IPS-15b (cell line): ENCODE measurements around the gene OTOGL.

Experiments used
- H3K27me3 ChIP-seq: one replicate; pipeline ENCODE4 v1.6.1; 2013; ENCODE audit warnings: low read length; ENCODE audit not compliant: control insufficient read depth, insufficient read depth
- H3K36me3 ChIP-seq: one replicate; pipeline ENCODE4 v1.6.1; 2013; ENCODE audit warnings: low read length; ENCODE audit not compliant: control insufficient read depth, insufficient read depth
- H3K4me1 ChIP-seq: one replicate; pipeline ENCODE4 v1.6.1; 2013; ENCODE audit warnings: mild to moderate bottlenecking, low read length; ENCODE audit not compliant: control insufficient read depth, insufficient read depth
- H3K4me3 ChIP-seq: one replicate; pipeline ENCODE4 v1.5.1; 2013; ENCODE audit warnings: low read depth, low read length
- H3K9ac ChIP-seq: one replicate; pipeline ENCODE4 v1.6.1; 2013; ENCODE audit warnings: low read depth, mild to moderate bottlenecking, low read length
- H3K9me3 ChIP-seq: one replicate; pipeline ENCODE4 v1.6.1; 2013; ENCODE audit warnings: mild to moderate bottlenecking, low read length; ENCODE audit not compliant: control insufficient read depth, insufficient read depth

The OTOGL gene

GRCh38 chr12:80325167-80325959 lies 226.0 kb downstream of the OTOGL start:
- no peaks in the 10 kb centered on the region for H3K36me3 ChIP-seq
- H3K4me3 ChIP-seq, result no peak overlapping the region
- no peaks in the 10 kb centered on the region for H3K27me3 ChIP-seq

GRCh38 chr12:80332827-80333226 lies 233.5 kb downstream of the OTOGL start:
- H3K4me1 ChIP-seq, result no peaks in the 10 kb centered on the region
- no peaks in the 10 kb centered on the region for H3K36me3 ChIP-seq
- no peak overlapping the region for H3K9ac ChIP-seq
- H3K9me3 ChIP-seq, result no peaks in the 10 kb centered on the region
- no peaks in the 10 kb centered on the region for H3K27me3 ChIP-seq
- H3K4me3 ChIP-seq, result no peak overlapping the region

More at GRCh38 chr12:80325167-80325959, 226.0 kb downstream of the OTOGL start:
- Histone ChIP-seq H3K9me3 (no peaks in the 10 kb centered on the region), H3K9ac (no peak overlapping the region), H3K4me1 (peaks cover 7% of the 10 kb centered on the region)

DNA sequence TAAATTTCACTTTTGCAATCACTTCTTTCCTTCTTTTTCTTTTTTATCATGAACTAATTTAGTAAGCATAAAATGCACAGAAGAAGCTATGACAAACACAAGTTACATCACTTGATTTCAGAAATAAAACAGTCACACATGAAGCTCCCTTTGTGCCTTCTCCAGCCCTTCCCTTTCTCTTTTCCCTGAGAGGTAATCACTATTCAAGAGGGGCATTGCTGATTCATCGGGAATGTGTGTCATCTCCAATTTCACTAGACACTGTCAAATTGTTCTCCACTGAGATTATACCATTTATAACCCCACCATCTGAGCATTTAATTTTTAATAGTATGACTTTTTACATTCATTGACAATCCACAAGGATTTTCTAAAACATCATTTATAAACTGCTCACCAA lies 253.1 kb downstream of the OTOGL start:
- no peak overlapping the region for H3K9ac ChIP-seq
- H3K4me1 ChIP-seq, result no peaks in the 10 kb centered on the region
- H3K4me3 ChIP-seq, result no peak overlapping the region
- H3K36me3 ChIP-seq, result no peaks in the 10 kb centered on the region
- no peaks in the 10 kb centered on the region for H3K27me3 ChIP-seq
- H3K9me3 ChIP-seq, result no peaks in the 10 kb centered on the region

- H3K27me3 ChIP-seq, result no peaks in the 10 kb centered on the region
- no peak overlapping the region for H3K4me3 ChIP-seq
- no peak overlapping the region for H3K9ac ChIP-seq
- H3K9me3 ChIP-seq, result no peaks in the 10 kb centered on the region
- no peaks in the 10 kb centered on the region for H3K4me1 ChIP-seq
- no peaks in the 10 kb centered on the region for H3K36me3 ChIP-seq
These were observed 253.9 kb downstream of the OTOGL start for GRCh38 chr12:80353254-80353653.

- Histone ChIP-seq H3K27me3 (no peaks in the 10 kb centered on the region), H3K9me3 (no peaks in the 10 kb centered on the region), H3K9ac (no peak overlapping the region), H3K4me3 (no peak overlapping the region), H3K4me1 (no peaks in the 10 kb centered on the region), H3K36me3 (no peaks in the 10 kb centered on the region)
These were observed 256.8 kb downstream of the OTOGL start for GRCh38 chr12:80356097-80356496.

DNA sequence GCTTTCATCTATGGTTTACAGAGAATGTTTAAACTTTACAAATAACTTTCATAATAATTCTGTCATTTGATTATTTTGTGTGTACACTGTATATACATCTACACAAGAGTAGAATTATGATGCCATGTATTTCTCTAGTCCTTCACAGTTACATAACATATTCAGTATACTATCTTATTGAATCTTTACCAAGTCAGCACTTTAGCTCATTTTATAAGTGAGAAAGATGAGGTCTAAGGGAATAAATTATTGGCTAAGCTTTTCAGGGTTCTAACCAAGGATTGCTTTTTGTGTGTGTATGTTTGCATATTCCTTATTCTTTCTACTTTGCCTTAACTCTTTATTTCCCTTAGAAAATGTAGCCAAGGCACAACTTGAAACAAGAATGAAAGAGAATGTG lies 260.4 kb downstream of the OTOGL start:
- H3K36me3 ChIP-seq, result no peaks in the 10 kb centered on the region
- H3K9ac ChIP-seq, result no peak overlapping the region
- no peaks in the 10 kb centered on the region for H3K4me1 ChIP-seq
- no peak overlapping the region for H3K4me3 ChIP-seq
- no peaks in the 10 kb centered on the region for H3K27me3 ChIP-seq
- H3K9me3 ChIP-seq, result no peaks in the 10 kb centered on the region

- no peaks in the 10 kb centered on the region for H3K4me1 ChIP-seq
- H3K27me3 ChIP-seq, result no peaks in the 10 kb centered on the region
- no peaks in the 10 kb centered on the region for H3K36me3 ChIP-seq
- H3K4me3 ChIP-seq, result no peak overlapping the region
- no peak overlapping the region for H3K9ac ChIP-seq
- no peaks in the 10 kb centered on the region for H3K9me3 ChIP-seq
These were observed 264.7 kb downstream of the OTOGL start for GRCh38 chr12:80364056-80364455.

DNA sequence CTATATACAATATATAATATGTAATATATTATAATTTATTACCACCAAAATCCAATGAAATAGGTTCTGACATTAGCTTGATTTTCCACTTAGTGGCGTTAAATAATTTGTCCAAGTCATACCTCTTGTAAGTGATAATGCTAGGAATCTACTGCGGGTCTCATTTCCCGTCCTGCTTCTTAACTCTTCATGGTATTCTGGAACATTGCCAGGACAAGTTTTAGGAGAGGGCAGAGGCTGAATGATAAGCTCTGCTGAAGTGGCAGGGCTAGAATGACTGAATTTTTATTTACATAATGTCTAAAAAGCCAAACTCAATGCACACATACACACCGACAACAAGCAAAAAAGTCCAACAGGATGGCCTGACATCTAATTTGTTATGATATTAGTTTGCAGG lies 274.3 kb downstream of the OTOGL start:
- Histone ChIP-seq H3K4me3 (no peak overlapping the region), H3K9ac (no peak overlapping the region), H3K9me3 (no peaks in the 10 kb centered on the region), H3K36me3 (no peaks in the 10 kb centered on the region), H3K27me3 (no peaks in the 10 kb centered on the region), H3K4me1 (no peaks in the 10 kb centered on the region)

DNA sequence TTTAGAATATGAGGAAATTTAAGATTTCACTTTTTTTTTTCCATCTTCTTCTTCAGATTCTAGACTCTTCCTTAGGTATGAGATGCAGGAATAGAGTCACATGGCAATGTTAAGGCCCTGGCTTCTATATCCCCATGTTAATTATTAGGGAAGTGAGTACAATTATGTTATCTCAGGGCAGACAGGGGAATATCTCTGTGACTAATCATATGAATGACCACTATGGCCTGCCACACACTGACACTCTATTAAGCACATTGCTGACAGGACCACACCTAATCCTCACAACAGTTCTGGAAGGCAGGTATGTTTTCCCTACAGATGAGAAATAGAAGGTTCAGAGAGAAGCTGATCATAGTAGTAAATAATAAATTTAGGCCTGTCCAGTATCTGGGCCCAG lies 275.3 kb downstream of the OTOGL start:
- no peak overlapping the region for H3K4me3 ChIP-seq
- no peaks in the 10 kb centered on the region for H3K4me1 ChIP-seq
- H3K9ac ChIP-seq, result no peak overlapping the region
- H3K27me3 ChIP-seq, result no peaks in the 10 kb centered on the region
- H3K9me3 ChIP-seq, result no peaks in the 10 kb centered on the region
- H3K36me3 ChIP-seq, result no peaks in the 10 kb centered on the region

GRCh38 chr12:80377140-80377794 lies 277.9 kb downstream of the OTOGL start:
- H3K9me3 ChIP-seq, result no peaks in the 10 kb centered on the region
- no peak overlapping the region for H3K9ac ChIP-seq

DNA sequence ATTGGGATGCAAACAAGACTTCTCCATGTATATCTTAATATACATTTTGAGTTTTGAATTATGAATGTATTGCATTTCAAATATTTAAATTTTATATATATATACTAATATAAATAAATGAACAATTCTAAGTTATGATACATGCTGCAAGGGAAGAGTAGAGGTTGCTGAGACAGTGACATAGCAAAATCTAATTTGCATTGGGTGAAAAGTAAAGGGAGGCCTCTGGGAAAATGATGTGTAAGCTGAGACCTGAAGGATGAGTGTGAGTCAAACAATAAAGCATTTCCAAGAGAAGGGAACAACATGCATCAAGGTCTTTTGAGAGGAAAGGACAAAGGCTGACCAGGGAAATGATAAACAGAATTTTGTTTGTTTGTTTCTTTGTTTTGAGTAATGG lies 281.8 kb downstream of the OTOGL start:
- no peaks in the 10 kb centered on the region for H3K4me1 ChIP-seq
- H3K9me3 ChIP-seq, result no peaks in the 10 kb centered on the region
- H3K36me3 ChIP-seq, result no peaks in the 10 kb centered on the region

More at GRCh38 chr12:80377140-80377794, 277.9 kb downstream of the OTOGL start:
- no peaks in the 10 kb centered on the region for H3K4me1 ChIP-seq
- H3K36me3 ChIP-seq, result no peaks in the 10 kb centered on the region
- H3K27me3 ChIP-seq, result no peaks in the 10 kb centered on the region
- H3K4me3 ChIP-seq, result no peak overlapping the region

DNA sequence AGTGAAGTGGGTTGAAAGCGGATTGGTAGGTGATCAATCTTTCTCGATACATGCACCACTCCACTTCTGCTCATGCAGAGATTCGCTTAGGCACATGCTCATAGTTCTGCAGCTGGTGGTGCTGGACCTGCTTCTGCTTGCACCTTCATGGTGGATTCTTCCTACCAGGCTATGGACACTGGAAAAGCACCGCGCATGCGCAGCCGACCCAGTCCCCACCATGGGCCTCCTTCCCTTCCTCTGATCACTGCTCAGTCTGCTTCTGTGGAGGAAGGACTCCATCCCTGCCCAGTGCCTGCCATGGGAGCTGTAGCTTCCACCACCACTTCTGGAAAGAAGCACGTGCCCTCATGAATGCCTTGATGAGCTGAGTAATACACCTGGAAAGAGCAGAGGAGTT lies 282.9 kb downstream of the OTOGL start:
- Histone ChIP-seq H3K27me3 (no peaks in the 10 kb centered on the region), H3K4me1 (no peaks in the 10 kb centered on the region), H3K4me3 (no peak overlapping the region), H3K36me3 (no peaks in the 10 kb centered on the region), H3K9me3 (no peaks in the 10 kb centered on the region), H3K9ac (no peak overlapping the region)

More for the DNA sequence above, 281.8 kb downstream of the OTOGL start:
- Histone ChIP-seq H3K9ac (no peak overlapping the region), H3K4me3 (no peak overlapping the region), H3K27me3 (no peaks in the 10 kb centered on the region)
